HG02938 (cell line): Measurements from ENCODE around the gene B4GALT6.

ENCODE experiments used
- ATAC-seq: cut with Tn5 transposase; IDR thresholded peaks from one replicate; pipeline ENCODE4 v1.9.1; 2021; ENCODE audit warnings: mild to moderate bottlenecking, moderate library complexity; ENCODE audit not compliant: unreplicated experiment

B4GALT6 gene

DNA sequence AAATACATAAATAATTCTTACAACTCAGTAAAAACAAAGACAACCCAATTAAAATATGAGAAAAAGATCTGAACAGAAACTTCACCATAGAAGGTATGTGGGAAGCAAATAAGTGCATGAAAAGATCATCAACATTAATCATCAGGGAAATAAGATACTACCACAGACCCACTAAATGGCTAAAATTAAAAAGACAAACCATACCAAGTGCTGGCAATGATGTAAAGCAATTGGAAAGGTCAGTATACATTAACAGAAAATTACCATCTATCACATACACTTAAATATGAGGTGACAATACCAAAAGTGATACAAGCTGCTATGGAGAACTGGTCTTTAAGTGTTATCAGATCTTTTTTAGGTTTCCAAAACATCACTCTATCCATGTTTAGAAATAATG is 48.0 kb downstream of the B4GALT6 start:
- no peak for ATAC-seq

DNA sequence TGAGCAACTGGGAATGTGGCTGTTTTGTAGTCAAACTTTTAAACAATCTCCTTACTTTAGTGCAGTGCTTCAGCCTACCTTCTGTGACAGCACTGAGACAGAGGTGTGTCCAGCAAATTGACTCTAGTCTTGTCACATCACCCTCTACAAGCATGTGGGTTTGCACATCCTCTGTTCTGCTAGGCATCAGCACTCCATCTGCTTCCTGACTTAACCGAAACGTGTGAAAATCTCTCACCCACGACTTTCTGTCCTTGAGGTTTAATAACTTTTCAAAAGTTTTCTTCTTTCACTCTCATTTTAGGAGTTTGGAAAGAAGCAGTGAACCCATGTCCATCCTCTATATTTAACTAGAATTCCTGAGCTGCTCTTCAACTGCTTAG is 50.1 kb downstream of the B4GALT6 start:
- peak; percentile 97 for ATAC-seq

DNA sequence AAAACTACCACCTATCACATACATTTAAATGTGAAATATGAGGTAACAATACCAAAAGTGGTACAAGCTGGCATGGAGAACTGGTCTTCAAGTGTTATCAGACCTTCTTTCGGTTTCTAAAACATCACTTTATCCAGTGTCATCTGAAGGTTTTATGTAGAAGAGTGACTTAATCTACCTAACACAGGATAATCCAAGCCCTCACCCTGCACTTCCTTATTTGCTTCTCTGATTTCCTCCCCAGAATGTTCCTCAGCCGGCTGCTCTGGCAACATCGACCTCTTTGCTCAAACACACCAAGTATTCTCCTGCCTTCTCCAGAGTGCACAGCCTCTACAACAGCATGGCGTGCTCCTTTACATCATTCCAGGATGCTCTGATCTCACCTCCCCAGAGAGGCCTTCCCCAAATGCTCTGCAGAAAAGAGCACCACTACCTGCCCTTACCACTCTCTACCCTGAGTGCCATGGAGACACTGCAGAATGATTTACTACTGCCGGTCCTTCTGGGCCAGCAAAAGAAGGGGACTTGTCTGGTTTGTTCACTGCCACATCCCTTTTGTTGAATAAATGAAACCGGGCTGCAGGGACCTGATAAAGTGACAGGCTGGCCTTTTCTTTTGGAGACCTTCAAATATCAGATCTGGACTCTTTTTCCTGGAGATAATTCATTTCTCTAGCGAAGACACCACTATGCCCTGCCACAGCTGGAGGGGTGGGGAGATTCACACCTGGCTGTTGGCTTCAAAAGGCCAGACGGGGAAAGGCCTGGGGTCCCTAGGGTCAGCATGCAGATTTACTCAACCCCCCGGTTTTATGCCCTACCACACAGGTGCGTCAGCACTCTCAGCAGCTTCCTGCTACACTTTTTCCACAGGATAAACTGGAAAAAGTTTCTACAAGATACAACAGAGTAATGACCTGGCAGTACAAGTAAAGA is 50.7 kb downstream of the B4GALT6 start:
- ATAC-seq: peak; percentile 12

DNA sequence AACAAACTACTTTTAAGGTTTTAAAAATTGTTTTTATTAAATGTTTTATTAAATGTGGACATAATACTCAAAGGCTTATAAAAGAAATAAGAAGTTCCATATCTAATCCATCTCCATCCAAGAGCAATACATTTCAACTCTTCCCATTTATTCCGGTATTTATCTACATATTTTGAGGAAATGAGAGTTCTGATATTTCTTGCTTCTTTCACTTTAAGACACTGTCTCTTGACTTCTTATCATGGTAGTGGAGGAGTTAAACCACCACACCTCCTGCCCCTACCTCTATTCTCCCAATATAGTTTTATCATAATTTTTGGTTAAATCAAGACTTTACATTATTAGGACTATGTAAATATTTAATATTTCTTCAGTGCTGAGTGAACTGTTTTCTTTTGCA is 52.0 kb downstream of the B4GALT6 start:
- no peak for ATAC-seq

DNA sequence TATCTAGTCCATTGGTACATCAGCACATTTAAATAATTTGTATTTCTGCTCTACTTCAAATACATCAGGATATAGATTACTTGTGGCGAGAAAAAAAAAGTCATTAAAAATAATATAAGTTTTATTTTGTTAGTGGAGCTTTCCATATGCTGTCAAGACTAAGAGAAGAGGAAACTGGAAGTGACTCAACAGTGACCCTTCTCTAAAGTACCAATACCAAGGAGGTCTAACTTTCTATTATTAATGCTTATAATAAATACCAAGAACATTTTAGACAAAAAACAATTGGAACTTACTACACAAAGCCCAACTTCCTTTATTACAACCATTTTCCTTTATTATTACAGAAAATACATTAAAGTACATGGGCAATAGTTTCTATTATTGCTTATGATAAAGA is 52.9 kb downstream of the B4GALT6 start:
- ATAC-seq: no peak

DNA sequence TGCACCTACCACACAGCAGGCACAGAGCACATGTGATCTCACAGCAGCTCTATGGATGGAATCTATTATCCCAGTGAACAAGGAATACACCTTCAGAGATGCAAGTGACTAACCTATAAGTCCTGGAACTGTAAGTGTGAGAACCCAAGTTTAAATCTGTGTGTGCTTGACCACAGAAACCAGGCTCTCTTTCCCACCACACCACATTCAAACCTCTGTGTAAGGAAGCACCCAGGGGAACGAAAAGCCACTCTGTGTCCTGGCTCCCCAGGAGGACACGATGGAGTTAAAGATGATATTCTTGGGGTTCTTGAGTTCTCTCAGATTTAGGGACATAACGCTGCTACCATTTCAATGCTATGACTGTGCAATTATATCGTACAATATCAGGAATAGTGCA is 53.8 kb downstream of the B4GALT6 start:
- ATAC-seq: no peak

DNA sequence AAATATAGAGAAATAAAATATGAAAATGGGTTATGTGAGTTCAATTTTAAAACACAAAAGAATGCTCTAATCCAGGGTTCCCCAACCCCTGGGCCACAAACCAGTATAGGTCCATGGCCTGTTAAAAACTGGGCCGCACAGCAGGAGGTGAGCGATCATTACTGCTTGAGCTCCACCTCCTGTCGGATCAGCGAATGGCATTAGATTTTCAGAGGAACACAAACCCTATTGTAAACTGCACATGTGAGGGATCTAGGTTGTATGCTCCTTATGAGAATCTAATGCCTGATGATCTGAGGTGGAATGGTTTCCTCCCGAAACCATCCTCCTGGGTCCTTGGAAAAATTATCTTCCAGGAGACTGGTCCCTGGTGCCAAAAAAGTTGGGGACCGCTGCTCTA is 58.0 kb downstream of the B4GALT6 start:
- ATAC-seq: no peak

DNA sequence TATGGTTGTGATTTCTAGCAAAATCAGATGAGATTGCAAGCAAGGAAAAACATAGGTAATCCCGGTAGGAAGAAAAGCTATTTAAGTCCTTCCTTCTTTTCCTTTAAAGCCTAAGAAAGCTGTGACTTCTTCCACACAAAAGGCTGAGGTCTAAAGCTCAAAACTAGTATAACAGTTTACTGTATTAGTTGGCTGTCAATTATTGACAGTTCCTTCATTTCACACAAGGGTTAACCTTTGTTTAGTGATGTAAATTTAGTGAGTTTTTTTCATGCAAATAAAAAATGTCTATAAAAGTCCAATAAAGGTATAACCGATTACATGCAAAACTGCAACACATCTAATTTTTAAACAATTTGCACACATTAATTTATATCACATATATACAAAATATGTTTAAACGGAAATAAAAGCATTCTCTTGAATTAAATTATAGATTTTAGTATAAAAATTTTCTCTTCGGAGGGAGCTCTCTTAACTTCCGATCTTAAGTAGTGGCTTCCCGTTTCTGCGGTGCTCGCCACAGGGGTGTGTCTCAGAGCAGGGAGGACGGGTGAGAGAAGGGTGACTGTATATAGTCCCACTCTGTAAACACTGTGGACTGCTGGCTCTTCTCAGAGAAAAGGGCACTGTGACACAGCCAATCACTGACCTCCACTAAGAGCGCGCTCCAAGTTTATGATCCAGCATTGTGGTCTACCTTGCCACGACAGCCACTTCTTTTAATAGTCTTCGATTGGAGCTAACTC is 59.3 kb downstream of the B4GALT6 start:
- ATAC-seq: no peak

DNA sequence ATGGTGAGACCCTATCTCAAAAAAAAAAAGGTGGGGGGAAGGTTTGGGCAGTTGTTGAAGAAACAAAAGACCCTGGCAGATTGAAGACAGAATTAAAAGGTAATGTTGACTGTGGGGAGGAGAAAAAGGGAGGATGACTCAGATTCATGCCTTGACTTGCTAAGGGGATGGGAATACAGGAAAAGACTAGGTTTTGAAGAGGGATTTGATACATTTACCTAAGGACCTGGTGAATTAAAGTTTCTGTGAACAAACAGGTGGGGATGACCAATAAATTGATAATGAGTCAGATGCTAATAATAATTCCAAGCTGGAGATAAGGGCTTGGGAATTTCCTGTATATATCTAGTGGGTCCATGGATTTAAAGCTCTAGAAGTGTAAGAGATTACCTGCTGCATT is 65.1 kb downstream of the B4GALT6 start:
- no peak for ATAC-seq

DNA sequence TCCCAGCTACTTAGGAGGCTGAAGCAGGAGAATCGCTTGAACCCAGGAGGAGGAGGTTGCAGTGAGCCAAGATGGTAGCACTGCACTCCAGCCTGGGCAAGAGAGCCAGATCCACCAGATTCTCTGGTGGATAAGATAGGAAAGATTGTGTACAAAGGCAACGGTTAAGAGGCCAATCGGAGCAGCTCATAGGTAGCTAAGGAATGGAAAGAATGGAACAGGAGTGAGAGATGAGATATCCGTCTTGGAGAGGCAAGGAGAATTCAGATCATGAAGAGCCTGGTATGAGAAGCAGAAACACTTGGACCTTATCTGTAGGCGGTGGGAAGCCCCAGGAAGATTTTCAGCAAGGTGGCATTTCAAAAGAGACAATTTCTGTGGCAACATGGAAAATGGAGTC is 65.6 kb downstream of the B4GALT6 start:
- ATAC-seq: no peak

DNA sequence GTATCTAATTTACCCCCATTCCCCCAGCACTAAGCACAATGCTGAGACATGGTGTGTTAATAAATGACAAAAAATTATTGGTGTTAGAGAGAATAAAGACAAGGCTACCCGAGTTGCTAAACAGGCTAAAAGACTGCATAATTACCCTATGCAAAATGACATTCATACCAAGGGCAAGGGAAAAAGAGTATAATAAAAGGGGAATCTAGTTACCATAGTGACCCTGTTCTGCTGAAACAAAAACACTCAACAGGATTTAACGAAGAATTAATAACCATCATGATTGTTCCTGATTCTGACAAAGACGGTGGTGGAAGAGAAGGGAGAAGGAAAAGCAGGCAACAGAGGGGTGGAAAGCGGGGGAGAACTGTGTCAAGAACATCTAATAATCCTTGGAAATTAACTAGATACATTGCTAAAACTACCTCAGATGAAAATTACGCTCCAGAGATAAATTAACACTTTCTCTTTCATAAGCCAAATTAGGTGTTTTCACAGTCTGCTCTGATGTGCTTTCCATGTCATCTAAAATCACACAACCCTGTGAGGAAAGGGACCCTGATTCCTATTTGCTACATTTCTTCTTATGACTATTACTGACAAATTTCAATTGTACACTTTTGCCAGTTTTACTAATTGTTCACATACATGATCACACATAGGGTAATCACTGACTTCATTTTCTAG is 67.2 kb downstream of the B4GALT6 start:
- ATAC-seq: no peak

DNA sequence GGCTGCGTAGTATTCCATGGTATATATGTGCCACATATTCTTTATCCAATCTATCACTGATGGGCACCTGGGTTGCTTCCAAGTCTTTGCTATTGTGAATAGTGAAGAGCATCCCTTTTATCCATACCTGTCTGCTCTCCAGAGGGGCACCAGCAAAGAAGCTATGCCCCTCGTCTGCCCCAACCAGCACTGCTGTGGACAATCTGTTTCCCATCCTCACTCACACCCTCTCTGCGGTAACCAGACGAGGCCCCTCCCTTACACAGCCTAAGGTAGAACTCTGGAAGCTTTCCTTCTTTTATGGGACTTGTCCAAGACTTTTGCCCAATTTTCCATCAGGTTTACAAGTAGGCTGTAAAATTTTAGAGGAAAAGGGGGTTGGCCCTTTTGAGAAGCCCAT is 67.8 kb downstream of the B4GALT6 start:
- no peak for ATAC-seq

DNA sequence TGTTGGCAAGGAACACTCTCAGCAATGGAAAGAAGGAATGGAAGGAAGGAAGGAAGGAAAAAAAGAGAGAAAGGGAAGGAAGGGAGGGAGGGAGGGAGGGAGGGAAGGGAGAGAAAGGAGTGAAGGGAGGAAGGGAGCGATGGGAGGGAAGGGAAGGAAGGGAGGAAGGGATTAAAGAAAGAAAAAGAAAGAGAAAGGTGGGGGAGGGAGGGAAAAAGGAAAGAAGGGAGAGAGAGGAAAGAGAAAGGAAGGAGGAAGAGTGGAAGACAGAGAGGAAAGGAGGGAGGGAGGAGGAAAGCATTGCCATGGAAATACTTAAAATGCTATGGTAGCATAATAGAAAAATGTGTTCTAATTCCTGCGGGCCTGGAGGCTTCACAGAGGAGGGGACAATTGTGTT is 70.3 kb downstream of the B4GALT6 start:
- ATAC-seq: no peak

DNA sequence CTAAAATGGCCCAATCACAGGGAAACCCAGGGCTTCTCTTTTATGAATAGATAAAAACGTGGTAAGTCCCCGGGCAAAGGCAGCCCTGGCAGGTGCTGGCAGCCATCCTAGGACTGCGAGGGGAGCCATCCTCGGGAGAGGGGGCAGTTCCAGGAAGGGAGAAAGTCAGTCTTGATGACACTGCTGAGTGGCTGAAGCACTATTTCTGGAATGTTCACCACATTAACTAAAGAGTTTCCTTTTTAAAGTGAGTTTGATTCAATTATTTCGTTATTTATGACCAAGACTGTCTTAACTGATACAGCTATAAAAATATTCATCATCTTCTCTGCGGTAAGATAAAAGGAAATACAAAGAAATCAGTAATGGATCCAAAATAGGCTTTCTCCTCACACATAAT is 72.3 kb downstream of the B4GALT6 start:
- no peak for ATAC-seq

DNA sequence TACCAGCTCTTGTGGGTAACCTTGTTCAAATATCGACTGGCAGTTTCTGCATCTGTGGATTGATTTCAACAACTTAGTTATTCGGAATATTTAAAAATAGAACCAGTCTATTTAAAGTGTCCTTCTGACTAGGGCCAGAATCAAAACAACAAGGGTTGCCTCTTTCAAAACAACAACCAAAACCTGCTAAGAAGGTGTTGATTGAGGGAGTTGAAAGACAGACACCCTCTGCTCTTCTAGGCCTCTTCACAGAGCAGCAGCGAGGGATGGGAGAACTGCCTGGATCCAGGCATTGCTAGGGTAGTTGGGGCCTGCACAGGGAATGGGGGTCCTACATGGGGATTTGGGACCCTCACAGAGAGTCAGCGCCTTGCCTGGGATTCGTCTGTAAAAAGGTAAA is 72.9 kb downstream of the B4GALT6 start:
- ATAC-seq: no peak

DNA sequence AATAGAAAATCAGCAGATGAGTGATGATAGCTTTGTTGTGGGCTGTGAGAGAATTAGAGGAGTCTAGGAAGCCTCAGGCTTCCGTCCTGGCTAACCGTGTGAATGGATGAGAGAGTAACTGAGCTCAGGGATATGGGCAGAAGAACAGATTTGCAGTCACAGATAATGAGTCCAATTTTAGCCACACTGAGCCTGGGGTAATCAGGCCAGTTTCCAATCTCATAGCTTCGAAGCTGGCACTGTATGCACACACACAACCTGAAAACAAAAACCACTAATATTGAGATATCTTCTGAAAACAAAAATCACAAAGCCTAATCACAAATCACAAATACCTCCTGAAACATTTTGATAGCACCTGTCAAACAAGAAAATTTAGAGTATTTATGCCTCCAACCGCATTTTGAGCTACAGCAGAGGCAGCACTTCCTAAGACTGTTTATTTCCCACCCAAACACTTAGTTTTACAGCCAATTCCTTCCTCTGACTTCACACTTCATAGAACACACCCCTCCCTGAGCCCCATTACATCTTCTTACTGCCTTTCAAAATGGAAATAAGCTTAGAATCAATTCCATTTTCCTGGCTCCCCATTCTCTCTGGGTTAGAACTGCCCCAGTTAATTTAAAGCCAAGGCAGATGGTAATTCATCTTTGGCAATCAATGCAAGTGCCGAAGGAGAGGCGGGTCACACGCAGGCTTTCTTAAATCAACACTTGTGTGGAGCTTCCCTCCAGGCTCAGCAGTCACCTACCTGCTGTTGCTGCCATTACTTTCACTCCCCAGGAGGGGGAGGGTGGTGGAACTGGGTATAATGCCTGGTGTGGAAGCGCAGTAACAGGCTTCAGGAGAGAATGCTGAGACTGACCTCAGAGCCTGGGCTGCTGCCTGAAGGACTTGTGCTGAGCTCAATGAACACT is 73.8 kb downstream of the B4GALT6 start:
- no peak for ATAC-seq

DNA sequence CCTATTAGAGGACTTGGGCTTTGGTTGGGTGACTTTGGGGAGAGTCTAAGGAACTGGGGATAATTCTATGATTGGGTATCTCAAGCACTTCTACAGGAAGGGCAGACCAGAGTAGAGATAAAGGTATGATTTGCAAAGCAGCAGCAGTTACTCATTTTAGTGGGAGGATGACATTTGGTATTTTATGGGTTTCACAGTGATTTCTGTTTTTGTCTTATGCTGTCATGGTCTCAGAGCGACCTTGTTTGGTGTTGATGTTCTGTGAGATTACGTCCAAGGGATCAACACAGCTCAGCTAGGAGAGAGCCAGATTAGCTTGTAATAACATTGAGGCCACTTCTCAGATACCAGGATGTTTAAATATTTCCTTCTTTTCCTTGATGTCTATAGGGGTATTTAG is 74.5 kb downstream of the B4GALT6 start:
- no peak for ATAC-seq

DNA sequence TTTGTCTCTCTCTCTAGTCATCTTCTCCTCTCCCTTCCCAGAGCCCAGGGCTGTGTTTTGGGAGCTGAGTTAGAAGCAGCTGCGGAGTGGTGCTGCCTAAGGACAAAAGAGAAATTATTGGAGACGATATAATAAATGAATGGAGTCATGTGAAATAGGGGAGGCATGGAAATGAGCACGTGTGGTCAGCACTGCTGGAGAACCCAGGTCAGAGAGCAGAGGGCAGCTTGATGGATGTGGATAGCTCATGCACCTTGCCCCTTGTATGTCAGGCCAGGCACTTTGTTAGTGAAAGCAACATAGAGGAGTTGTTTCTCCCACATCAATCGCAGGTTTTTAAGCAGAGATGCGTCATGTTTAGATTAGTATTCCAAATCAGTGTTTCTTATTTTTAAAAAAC is 77.0 kb downstream of the B4GALT6 start:
- no peak for ATAC-seq

DNA sequence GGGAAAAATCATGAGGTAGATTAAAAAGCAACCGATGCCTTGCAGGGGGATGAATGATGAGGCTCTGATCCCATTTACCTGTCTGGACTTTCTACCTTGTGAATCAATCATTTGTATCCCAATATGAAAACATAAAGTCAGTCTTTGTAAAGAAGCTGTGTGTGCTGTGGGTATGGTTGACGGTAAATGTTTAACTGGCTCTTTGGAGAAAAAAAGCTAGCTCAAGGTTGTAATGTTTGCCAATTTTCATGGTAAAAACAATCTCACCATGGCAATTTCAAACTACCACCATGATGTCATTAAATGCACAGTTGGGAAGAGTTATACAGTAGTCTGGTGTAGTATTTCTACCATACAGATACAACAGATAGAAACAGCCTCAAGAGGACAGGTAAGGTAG is 78.1 kb downstream of the B4GALT6 start:
- no peak for ATAC-seq

DNA sequence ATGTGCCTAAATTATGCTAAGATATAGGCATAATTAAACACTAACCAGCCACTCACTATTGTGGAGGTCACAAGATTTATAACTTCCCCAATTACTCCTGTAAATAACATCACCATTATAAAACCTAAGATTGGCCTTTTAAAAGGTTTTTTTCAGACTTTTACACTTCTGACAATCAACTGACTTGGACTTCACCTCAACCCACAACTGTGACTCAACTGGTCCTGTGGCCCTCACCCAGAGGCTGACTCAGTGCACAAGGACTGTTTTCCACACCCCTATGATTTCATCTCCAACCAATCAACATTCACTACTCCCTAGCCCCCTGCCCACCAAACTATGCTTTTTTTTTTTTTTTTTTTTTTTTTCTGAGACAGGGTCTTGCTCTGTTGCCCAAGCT is 81.1 kb downstream of the B4GALT6 start:
- no peak for ATAC-seq
